SK-N-SH treated with all-trans-retinoic acid at 6 μM for 48 hours (cell line): ENCODE data around the gene DCAF7.

Experiments used
- ATAC-seq: fragments of 200-7000 bp; cut with Tn5 transposase; 3 replicates; pipeline ENCODE4 v1.9.1; 2020; ENCODE audit warnings: mild to moderate bottlenecking, moderate library complexity
- ARNTL ChIP-seq: fragments of 450-650 bp; formaldehyde crosslinking; IDR thresholded peaks from 2 replicates; pipeline ENCODE4 v1.5.0; 2020; ENCODE audit warnings: low read depth, mild to moderate bottlenecking, moderate library complexity, borderline replicate concordance
- CREB5 ChIP-seq: fragments of 250-450 bp; sonication (Bioruptor Pico); IDR thresholded peaks from 2 replicates; pipeline ENCODE4 v1.5.1; 2020; ENCODE audit warnings: low read depth, mild to moderate bottlenecking, moderate library complexity
- CSDC2 ChIP-seq: fragments of 250-450 bp; sonication (Bioruptor Pico); IDR thresholded peaks from 2 replicates; pipeline ENCODE4 v1.5.0; 2020; ENCODE audit warnings: mild to moderate bottlenecking, moderate library complexity
- GLIS3 ChIP-seq: fragments of 250-450 bp; sonication (Bioruptor Pico); IDR thresholded peaks from 2 replicates; pipeline ENCODE4 v1.5.0; 2020; ENCODE audit warnings: mild to moderate bottlenecking, moderate library complexity
- POU6F1 ChIP-seq: fragments of 250-450 bp; sonication (Bioruptor Pico); IDR thresholded peaks from 2 replicates; pipeline ENCODE4 v1.8.0; 2021; ENCODE audit warnings: low read depth, mild to moderate bottlenecking, moderate library complexity, borderline replicate concordance
- PPARA ChIP-seq: fragments of 250-450 bp; sonication (Bioruptor Pico); IDR thresholded peaks from 2 replicates; pipeline ENCODE4 v1.5.0; 2020; ENCODE audit warnings: mild to moderate bottlenecking, borderline replicate concordance
- TSHZ2 ChIP-seq: fragments of 250-450 bp; sonication (Bioruptor Pico); IDR thresholded peaks from 2 replicates; pipeline ENCODE4 v1.5.0; 2020; ENCODE audit warnings: mild to moderate bottlenecking, moderate library complexity
- ZC3H10 ChIP-seq: fragments of 250-450 bp; sonication (Bioruptor Pico); IDR thresholded peaks from 2 replicates; pipeline ENCODE4 v1.5.1; 2021; ENCODE audit warnings: mild to moderate bottlenecking, moderate library complexity
- ZFP30 ChIP-seq: fragments of 450-650 bp; formaldehyde crosslinking; IDR thresholded peaks from 2 replicates; pipeline ENCODE4 v1.5.0; 2022; ENCODE audit warnings: mild to moderate bottlenecking, moderate library complexity
- ZNF565 ChIP-seq: fragments of 450-650 bp; formaldehyde crosslinking; conservative IDR thresholded peaks from 2 replicates; pipeline ENCODE4 v1.5.0; 2020; ENCODE audit warnings: low read depth, mild to moderate bottlenecking, moderate library complexity
- ZNF70 ChIP-seq: fragments of 450-650 bp; formaldehyde crosslinking; IDR thresholded peaks from 2 replicates; pipeline ENCODE4 v1.5.0; 2020; ENCODE audit warnings: mild to moderate bottlenecking, moderate library complexity
- TF ChIP-seq, protein P1 (sequence below): fragments of 250-450 bp; sonication (Bioruptor Pico); IDR thresholded peaks from 2 replicates; pipeline ENCODE4 v1.8.0; 2020; ENCODE audit warnings: mild to moderate bottlenecking, moderate library complexity, borderline replicate concordance

DCAF7 gene

DNA sequence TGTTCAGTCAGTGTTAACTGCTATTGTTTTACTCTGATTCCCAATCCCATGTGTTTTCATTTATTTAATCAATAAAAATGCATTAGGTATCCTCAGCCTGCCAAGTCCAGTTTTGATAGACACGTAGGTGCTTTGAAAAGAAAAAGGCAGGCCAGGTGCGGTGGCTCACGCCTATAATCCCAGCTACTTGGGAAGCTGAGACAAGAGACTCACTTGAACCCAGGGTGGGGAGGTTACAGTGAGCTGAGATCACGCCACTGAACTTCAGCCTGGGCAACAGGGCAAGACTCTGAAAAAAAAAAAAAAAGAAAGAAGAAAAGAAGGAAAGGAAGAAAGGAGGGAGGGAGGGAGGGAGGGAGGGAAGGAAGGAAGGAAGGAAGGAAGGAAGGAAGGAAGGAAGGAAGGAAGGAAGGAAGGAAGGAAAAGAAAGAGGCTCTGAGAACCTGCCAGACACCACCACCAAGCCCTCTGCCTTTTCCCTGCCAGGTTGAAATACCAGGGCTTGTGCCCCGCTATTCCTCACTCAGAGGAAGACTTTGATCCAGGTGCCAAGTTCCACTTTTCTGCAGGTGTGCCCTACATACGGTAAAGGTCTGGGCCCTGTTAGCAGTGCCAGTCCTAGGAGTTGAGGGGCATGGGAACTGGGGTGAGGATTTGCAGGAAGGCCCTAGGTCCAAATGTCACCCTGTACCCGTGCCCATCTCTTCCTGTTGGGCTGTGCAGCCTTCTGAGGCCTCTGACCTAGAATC is 37.2 kb upstream of the DCAF7 start (continued):
- no peak for TF ChIP-seq TSHZ2 (CRISPR knock-in tag)
- no peak for TF ChIP-seq ZNF70 (CRISPR knock-in tag)
- TF ChIP-seq PPARA = no peak
- TF ChIP-seq ARNTL (CRISPR knock-in tag) = no peak

DNA sequence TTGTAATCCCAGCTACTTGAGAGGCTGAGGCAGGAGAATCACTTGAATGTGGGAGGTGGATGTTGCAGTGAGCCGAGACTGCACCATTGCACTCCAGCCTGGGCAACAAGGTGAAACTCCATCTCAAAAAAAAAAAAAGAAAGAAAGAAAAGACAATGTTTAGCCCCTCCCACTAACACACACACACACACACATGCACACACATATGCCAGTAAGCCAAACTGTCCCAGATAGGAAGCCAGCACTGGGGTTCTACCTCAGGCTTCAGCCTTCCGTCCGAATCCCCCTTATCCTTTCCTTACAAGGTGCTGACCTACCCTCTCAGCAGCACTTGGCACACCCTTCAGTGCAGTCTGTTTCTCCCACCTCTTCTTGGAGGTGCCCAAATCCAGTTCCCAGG is 35.8 kb upstream of the DCAF7 start:
- ATAC-seq = no peak

More for the DNA sequence above, 35.8 kb upstream of the DCAF7 start:
- TF ChIP-seq POU6F1 (CRISPR knock-in tag) (no peak), ZNF70 (CRISPR knock-in tag) (no peak), ZNF565 (CRISPR knock-in tag) (no peak), TSHZ2 (CRISPR knock-in tag) (no peak), GLIS3 (CRISPR knock-in tag) (no peak), ARNTL (CRISPR knock-in tag) (no peak), CSDC2 (CRISPR knock-in tag) (no peak), ZC3H10 (CRISPR knock-in tag) (no peak), ZFP30 (no peak), CREB5 (no peak)
- TF ChIP-seq, protein P1, sequence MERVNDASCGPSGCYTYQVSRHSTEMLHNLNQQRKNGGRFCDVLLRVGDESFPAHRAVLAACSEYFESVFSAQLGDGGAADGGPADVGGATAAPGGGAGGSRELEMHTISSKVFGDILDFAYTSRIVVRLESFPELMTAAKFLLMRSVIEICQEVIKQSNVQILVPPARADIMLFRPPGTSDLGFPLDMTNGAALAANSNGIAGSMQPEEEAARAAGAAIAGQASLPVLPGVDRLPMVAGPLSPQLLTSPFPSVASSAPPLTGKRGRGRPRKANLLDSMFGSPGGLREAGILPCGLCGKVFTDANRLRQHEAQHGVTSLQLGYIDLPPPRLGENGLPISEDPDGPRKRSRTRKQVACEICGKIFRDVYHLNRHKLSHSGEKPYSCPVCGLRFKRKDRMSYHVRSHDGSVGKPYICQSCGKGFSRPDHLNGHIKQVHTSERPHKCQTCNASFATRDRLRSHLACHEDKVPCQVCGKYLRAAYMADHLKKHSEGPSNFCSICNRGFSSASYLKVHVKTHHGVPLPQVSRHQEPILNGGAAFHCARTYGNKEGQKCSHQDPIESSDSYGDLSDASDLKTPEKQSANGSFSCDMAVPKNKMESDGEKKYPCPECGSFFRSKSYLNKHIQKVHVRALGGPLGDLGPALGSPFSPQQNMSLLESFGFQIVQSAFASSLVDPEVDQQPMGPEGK (CRISPR knock-in tag) = no peak
